ENCODE data around the gene SMIM35. TPM values are rescaled to one million over a fixed set of nuclear protein-coding genes. Genes with fewer than 3 reads are reported as not detected.
"Not testable (repeated sequence)": the region's sequence is repeated elsewhere in the genome, so short reads cannot be mapped to it uniquely, and the experiment has no call there.

The SMIM35 gene
- total RNA-seq, 1 donor from 2014 or later, result not detected

DNA sequence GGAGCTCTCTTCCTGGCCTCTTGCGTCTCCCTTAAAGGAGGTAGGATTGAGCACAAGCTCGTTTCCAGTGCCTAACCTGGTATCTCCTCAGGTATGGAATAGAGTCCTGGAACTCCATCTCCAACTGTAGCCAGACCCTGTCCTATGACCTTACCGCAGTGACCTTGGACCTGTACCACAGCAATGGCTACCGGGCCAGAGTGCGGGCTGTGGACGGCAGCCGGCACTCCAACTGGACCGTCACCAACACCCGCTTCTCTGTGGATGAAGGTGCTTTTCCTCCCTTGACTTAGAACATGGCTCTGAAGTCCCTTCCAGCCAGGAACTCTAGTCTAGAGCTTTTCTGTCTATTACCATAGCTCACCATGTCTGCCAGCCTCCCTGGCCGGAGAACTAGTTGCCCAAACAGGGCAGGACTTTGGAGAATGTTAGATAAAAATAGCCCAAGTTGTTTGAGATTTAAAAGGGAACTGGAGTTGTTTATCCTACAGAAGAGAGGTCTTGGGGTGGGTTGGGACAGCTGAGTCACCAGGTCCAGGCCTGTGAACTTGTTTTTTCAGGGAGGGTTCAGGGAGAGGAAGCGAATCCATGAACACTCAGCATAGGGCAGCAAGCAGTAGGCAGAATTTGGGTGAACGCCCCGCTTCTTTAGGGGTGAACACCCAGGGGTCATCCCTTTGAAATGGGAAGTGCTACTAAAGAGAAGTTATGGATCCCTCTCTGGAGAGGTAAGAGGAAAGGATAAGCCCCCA, 97.2 kb downstream of the SMIM35 start:
- DNase-seq (ENCODE audit: low read depth), result no peak

DNA sequence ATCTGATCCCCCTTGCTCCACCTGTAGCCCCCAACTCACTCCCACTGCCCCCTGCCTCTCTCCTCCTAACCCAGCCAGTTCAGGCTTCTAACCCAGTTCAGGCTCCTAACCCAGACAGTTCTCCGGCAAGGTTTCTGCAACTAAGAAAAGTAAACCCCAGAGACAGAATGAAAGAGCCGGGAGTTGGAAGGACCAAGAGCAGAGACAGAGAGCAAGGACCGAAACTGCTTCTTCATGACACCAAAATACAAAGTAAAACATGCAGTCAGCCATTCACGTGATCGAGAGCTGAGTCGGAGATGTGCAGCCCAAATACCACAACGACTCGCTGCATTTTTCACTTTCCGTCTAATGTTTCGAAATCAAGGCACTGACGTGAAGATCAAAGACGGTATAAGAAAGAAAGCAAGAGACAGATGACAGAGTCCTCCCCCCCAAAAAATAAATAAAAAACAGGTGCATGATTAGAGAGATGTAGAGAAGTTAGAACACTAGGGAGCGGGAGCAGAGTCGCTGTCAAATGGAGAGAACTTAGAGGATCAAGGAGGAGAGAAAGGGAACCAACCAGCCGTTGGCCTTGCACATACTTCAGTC, 99.7 kb downstream of the SMIM35 start:
- DNase-seq (ENCODE audit: low read depth), result no peak

DNA sequence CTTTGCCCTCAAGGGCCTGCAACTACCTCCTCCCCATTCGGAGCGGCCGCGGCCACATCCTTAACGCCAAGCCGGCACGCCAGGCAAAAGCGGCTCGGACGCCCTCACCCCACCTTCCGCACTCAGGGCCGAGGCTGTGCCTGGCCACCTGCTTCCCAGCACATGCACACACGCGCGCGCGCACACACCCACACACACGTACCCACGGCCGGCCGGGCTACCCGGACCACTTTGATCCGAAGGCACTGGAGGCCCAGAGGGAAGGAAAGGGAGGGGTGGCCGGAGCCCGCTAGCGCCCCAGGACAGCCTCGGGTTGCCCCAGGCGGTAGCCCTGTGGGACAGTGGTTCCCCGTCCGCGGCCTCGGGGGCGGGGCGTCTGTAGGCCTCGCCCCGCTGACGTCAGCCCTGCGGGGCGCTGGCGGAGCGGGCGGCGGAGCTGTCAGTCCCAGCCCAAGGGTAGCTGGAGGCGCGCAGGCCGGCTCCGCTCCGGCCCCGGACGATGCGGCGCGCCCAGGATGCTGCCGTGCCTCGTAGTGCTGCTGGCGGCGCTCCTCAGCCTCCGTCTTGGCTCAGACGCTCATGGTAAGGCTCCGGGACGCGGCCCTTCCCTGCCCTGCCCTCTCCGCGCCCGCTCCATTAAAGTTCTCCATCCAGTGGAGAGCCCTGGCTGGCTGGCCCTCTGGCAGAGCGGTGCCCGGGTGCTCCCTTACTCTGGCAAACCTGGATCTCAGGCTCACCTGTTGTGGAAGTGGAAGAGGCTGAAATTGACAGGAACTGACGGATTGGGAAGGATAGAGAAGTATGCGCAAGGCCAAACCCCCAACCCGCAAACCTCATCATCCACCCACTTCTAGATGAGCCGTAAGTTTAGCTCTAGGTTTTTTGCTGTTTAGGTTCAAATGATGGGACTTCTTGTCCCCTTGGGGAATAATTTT, 100.5 kb downstream of the SMIM35 start, which contains the start of gene IL10RA:
IL10RA (plus strand) TSS at position 442 of the 935 bp plus-strand sequence; CDS start at position 516, 74 bp downstream.
- DNase-seq (ENCODE audit: low read depth), result no peak

DNA sequence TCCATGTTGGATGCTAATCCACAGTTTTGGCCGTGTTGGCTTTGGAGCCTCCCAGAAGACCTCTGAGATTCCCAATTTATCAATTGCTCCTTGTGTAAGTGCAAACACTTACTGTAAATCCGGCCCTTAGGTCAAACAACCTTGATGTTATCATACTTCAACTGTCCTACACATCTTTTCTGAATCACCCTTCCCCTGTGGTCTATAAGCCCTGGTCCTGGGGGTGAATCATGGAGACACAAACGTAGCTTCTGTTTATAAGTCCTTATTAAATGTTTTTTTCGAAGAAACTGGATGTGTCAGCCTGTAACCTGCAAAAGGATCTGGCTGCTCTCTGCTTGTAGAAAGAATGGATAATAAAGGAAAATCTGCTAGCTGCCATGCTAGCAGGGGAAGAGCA, 102.3 kb downstream of the SMIM35 start:
- no peak for DNase-seq (ENCODE audit: low read depth)

DNA sequence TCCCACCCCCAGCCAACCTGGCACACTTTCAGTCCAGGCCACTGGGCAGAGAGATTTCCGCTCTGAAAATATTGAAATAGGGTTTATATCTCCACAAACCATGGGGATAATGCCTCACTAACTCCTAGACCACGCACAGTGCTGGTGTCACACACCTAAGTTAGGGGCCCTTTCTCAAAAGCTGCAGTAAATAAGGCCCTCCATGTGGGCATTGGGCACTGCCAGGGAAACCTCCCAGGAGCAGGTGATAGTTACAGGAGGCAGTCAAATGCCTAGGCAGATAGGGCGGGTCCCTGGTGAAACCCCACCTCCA, 103.6 kb downstream of the SMIM35 start:
- DNase-seq (ENCODE audit: low read depth), result no peak

DNA sequence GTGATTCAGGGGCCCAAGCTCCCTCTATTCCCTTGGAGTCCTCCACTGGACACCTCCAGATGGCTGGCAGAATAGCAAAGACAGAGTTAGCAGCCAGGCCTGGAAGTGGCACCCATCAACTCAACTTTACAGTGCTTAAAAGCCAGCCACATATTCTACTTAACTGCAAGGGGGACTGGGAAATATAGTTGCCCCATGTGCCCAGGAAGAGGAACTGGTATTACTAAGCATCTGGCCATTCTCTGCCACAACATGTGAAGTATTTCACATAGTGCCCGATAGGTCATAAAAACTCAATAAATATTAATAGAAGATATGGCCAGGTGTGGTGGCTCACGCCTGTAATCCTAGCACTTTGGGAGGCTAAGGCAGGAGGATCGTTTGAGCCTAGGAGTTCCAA, 106.0 kb downstream of the SMIM35 start:
- DNase-seq (ENCODE audit: low read depth), result no peak

DNA sequence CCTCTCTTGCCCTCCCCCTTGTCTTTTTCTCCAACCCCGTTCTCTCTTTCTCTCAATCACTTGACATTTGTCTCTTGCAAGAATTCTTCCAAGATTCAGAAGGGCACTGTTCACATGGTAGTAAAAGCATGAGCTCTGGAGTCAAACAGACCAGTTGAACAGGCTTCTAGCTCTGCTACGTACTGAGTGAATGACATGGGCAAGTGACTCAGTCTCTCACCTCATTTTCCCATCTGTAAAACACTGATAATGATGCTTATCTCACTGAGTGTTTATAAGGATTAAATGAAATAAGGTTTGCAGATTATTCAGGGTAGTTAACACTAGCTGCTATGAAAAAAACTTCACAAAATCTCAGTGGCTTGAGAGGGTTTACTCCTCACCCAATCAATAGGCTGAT, 106.5 kb downstream of the SMIM35 start:
- DNase-seq (ENCODE audit: low read depth), result no peak

DNA sequence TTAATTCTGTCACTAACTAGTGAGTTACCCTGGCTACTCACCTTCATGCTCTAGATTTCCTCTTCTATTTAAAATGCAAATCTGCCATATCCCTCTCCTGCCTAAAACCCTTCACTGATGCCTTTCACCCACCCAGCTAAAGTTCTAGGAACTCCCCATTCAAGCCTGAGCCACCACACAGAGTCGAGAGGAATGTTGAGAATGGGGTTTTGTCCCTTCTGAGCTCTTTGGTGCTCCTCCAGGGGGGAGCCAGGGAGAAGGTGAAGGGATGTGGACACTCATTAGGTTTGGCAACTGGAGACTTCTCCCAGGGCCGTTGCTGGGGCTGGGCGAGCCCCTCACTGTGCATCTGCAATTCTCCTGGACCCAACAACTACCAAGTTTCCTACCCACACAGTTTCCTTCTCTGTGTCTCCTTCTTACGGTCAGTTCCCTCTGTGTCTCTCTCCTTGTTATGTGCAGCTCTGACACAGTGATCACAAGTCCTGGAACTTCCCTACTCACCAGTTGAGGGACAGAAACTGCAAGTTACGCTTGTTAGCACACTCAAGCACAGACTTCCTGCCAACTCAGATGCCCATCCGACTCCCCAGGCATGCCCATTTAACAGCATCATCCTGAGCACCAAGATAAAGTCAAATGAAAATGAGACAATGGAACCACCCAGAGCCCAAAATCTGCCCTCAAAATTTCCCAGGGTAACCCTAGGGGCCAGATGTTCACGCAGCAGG, 107.1 kb downstream of the SMIM35 start:
- DNase-seq (ENCODE audit: low read depth), result no peak

DNA sequence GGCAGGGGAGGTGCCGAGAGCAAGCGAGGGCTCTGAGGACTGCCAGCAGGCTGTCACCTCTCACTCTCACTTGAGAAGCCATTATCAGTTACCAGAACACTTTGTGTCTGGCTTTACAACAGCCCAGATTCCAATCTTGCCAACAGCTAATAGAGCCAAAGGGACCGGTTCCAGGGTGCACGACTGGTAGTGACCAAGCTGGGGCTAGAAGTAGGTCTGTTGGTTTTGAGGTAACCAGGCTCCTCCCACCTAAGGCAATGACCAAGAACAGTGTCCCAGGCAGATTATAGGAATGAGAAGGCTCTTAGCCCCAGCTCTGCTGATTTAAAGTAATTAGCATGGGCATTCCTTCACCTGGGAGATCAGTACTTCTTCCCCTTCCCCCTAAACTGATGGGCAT, 107.8 kb downstream of the SMIM35 start:
- DNase-seq (ENCODE audit: low read depth), result no peak

DNA sequence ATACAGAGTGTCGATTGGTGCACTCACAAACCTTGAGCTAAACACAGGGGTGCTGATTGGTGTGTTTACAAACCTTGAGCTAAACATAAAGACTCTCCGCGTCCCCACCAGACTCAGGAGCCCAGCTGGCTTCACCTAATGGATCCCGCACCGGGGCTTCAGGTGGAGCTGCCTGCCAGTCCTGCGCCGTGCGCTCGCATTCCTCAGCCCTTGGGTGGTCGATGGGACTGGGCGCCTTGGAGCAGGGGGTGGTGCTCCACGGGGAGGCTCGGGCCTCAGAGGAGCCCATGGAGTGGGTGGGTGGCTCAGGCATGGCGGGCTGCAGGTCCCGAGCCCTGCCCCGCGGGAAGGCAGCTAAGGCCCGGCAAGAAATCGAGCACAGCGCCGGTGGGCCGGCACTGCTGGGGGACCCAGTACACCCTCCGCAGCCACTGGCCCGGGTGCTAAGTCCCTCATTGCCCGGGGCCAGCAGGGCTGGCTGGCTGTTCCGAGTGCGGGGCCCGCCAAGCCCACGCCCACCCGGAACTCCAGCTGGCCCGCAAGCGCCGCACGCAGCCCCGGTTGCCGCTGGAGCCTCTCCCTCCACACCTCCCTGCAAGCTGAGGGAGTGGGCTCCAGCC, 108.4 kb downstream of the SMIM35 start:
- not testable (repeated sequence) for DNase-seq (ENCODE audit: low read depth)

DNA sequence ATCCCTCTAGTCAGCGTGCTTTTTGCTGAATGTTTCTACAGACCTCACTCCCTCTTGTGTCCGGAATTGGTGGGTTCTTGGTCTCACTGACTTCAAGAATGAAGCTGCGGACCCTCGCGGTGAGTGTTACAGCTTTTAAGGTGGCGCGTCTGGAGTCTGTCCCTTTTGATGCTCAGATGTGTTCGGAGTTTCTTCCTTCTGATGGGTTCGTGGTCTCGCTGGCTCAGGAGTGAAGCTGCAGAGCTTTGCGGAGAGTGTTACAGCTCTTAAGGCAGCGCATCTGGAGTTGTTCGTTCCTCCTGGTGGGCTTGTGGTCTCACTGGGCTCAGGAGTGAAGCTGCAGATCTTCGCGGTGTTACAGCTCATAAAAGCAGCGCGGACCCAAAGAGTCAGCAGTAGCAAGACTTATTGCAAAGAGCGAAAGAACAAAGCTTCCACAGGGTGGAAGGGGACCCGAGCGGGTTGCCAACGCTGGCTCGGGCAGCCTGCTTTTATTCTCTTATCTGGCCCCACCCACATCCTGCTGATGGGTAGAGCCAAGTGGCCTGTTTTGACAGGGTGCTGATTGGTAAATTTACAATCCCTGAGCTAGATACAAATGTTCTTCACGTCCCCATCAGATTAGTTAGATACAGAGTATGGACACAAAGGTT, 109.0 kb downstream of the SMIM35 start:
- DNase-seq (ENCODE audit: low read depth), result not testable (repeated sequence)

DNA sequence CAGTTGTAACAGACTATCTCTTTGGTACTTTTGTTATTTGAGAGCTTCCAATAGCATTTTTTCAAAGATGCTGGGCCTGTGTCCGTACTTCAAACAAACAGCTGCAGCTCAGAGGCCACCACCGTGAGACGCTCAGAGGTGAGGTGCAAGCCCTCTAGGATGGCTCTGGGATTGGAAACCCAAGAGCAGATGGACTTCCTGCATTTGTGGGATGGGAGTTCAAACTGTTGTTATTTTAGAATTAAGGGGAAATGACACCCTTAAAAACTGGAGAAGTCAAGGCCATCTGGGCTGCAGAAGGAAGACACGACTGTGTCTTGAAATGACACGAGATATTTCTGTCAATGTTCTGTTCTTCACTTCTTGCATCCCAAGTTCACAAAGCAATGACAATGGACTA, 109.7 kb downstream of the SMIM35 start:
- DNase-seq (ENCODE audit: low read depth), result no peak

DNA sequence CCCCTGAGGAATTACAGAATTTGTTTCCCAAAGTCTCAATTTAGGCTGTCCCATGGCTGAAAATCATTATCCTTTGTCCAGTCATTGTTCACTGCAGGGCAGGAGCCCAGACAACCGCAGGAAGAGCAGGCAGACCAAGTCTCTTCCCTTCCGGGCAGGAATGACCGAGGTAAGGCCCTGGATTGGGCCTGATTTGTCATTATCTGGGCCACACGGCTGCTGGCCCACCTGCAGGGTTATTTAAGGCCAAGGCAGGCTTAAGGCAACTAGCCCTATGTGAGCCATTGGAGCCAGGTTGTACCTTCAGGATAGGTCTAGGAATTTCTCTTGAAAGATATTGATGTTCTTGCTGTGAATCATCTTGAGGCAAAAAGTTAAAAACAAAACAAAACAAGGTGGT, 110.3 kb downstream of the SMIM35 start:
- no peak for DNase-seq (ENCODE audit: low read depth)

DNA sequence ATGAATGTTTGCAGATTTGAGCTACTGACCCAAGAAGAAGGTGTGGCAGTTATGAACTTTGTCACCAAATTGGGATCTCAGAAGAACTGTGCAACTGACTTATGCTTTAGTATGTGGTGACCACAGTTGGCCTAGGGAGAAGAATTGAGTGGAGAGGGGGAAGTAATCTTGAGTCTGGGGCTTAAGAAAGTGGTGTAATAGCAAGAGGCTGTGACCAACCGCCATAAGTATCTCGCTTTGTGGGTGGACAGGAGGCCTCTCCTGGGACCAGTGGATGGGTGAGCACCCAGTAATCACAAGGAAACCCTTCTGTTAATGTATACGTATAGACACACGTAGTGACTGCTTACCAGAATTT, 113.3 kb downstream of the SMIM35 start:
- DNase-seq (ENCODE audit: low read depth), result no peak

DNA sequence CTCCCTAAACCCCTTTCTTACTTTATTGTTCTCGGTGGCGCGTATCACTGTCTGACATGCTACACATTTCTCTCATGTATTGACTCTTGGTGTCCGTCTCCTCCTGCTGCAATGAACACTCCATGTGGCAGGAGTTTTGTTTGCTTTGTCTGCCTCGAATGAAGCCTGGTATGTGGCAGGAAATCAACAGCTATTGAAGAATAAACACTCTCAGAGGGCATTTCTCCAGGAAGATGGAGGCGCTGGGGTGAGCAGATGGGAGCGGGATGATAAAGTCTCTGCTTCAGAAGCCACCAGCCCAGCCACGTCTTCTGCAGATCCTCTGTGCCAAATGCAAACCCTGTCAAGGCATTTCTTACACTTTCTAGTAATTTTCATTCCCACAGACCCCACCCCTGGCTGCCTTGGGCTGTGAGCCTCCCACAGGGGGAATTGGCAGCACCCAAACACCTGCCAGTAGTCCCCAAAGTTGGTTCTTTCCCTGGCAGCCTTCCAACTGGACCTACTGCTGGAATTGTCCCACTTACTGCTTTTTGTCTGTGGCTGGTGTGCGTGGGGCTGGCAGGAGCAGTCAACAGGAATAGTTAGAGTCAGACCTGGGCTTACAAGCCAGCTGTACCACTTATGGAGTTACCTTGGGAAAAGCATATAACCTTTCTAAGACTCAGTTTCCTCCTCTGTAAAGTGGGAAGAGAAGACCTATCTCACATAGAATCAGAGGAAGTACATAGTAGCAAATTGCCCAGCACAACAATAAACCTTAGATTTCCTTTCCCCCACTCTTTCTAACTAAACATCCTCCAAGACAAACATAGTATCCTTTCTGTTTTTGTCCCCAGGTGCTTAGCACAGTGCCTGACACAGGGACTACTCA, 113.9 kb downstream of the SMIM35 start:
- DNase-seq (ENCODE audit: low read depth), result no peak

DNA sequence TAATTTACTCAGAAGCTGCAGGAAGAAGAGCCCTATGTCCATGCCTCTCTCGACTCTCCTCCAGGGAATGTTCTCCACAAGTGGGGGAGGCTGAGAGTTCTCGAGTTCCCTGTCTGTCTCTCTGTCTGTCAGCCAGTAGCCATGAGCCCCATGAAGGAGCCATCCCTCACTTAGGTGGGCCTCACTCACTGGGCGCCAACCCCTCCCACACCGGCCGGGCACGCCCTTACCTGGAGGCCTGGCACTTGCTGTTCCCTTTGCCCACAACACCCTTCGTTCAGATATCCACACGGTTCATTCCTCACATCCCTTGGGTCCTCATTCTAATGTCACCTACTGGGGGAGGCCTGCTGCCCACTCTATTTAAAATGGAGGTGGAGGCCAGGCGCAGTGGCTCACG, 114.7 kb downstream of the SMIM35 start:
- DNase-seq (ENCODE audit: low read depth), result no peak

DNA sequence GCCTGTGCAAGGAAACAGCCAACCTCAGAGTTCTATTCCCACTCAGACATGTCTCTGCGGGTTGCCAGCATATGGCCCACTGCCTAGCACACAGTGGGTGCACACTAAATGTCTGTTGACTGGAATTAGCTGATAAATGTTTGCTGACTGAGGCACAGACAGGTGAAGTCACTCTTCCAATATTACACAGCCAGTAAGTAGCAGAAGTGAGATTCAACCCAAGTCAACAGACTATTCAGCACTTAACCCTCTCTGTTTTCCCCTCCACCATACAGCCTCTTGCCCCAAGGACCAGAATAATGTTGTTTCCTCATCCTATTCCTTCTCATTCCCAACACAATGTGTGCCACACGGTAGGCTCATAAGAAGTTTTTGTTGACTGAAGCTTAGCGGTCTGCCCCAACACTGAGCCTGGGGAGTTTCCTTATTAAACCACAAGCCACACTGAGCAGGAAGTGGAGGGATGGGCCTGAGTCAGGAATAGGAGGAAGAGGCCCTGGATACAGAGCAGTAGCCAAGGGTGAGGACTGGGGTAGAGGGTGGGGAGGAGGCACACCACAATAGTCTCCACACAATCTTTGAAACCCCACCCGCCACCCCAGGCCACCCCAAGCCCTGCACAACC, 116.3 kb downstream of the SMIM35 start:
- DNase-seq (ENCODE audit: low read depth), result no peak

DNA sequence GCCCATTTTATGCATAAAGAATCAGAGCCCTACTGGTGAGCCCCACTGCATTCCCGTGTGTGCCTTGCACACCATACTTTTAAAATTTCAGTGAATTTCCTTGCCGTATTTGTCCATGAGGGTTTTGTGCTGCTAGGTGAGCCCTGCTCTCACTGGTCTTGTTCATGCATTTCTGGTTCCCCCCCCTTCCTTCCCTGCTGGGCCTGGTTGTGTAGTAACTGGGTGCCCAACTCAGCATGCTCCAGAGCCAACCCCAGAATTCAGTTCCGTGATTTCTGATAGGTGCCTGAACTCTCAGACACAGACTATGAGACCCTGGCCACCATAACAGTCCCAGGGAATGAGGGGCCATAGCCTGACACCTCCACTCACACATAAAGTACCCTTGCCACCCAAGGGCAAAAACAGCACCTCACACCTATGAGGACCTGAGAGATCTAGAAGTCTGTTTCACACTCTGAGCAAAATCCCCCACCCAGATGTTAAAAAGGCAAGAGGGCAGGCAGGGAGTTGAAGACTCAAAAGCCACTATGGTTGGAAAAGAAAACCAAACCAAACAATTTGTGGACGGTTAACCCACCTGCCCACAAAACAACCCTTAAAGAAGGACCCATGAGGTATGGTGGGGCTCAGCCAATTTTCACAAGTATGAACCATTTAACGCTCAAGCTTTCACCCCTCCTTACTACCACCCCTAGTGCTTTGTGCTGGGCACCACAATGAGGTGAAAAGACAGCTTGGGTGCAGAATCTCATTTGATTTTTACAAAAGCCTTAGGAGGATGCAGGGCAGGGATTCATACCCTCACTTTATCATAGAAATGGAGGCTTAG, 117.4 kb downstream of the SMIM35 start:
- DNase-seq (ENCODE audit: low read depth), result no peak
